ENCODE data around the gene SHISA8.

SHISA8 gene

GRCh38 chr22:41904450-41905410 lies 10.1 kb downstream of the SHISA8 start:
- Histone ChIP-seq H3K27ac (no peak overlapping the region), H3K4me3 (no peak overlapping the region)

DNA sequence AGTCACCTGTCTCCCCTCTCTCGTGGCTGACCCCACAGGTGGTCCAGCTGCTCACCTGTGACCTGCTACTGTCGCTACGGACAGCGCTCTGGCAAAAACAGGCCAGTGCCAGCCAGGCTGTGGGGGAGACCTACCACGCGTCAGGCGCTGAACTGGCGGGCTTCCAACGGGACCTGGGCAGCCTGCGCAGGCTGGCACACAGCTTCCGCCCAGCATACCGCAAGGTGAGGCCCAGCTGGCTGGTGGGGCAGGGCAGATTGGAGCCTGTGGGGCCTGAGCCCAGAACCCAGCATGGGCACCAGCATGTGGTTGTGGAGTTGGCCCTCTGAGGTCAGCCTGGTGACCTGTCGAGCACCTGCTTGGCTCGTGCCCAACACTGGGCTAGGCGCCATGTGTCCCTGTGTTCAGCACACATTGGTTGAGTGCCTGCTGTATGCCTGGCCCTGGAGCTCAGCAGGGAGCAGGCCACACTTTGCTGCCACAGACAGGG lies 11.9 kb downstream of the SHISA8 start:
- H3K27ac ChIP-seq: no peak overlapping the region
- H3K4me3 ChIP-seq: no peak overlapping the region

DNA sequence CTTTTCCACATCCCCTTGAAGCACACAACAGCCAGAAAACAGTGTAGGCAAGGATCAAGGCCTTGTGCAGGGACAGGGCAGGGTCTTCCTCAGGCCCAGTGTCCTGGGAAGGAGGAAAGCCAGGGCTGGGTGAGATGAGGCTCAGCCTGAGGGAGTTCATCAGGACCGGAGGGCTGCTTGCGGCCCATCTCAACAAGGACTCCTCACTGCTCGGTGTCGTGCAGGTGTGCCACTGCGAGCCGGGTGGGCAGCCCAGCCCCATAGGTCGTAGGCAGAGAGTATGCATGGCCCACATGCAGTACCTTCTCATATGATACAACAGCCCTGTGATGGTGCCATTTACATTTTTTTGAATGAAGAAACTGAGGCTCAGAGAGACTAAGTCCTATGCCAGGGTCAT lies 12.9 kb downstream of the SHISA8 start:
- no peak overlapping the region for H3K27ac ChIP-seq
- no peak overlapping the region for H3K4me3 ChIP-seq

GRCh38 chr22:41900652-41901312 lies 14.1 kb downstream of the SHISA8 start:
- Histone ChIP-seq H3K27ac (no peak overlapping the region), H3K4me3 (no peak overlapping the region)

DNA sequence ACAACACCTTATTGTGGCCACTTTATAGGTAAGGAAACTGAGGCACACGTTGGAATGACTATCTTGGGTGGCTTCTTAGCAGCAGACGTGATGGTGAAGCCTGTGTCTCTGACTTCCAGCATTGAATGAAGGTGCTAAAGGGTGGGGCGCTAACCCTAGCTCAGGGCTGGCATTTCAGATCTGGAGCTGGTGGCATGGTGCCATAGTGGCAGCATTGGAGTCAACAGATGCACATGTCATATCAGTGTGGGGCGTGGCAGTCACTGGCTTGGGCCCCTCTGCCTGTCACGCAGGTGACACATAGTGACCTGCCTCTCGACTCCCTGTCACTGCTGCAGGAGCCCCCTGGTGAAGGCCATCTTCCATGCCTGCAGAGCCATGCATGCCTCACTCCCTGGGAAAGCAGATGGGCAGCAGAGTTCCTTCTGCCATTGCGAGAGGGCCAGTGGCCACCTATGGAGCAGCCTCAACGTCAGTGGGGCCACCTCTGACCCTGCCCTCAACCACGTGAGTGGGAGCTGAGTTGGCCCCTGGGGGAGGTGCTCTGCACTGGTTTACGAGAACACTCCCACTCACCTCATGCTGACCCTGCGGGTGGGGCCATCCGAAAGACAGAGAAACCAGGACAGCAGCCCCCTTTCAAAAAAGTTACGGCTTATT lies 14.8 kb downstream of the SHISA8 start:
- H3K4me3 ChIP-seq: no peak overlapping the region
- H3K27ac ChIP-seq: no peak overlapping the region

DNA sequence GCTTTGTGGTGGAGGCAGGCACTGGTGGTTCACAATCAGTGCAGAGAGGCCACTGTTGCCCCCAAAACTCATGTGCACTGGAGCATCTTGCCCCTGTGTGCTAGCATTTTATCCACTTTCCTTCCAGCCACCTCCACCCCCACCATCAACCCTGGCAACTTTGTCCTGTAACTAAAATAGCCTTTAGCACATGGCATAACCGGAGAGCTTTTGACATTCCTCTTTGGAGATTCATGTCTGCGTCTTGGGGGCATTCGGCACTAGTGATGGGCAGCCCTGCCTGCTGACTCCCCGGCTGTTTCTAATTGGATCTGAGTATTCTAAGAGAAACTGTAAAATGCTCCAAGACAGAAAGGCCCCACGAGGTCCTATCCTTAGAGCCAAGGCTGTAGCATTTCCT lies 15.8 kb downstream of the SHISA8 start:
- no peak overlapping the region for H3K27ac ChIP-seq
- H3K4me3 ChIP-seq: no peak overlapping the region

- Histone ChIP-seq H3K4me3 (no peak overlapping the region), H3K27ac (no peak overlapping the region)
Observed at GRCh38 chr22:41898645-41899044, 16.2 kb downstream of the SHISA8 start.

DNA sequence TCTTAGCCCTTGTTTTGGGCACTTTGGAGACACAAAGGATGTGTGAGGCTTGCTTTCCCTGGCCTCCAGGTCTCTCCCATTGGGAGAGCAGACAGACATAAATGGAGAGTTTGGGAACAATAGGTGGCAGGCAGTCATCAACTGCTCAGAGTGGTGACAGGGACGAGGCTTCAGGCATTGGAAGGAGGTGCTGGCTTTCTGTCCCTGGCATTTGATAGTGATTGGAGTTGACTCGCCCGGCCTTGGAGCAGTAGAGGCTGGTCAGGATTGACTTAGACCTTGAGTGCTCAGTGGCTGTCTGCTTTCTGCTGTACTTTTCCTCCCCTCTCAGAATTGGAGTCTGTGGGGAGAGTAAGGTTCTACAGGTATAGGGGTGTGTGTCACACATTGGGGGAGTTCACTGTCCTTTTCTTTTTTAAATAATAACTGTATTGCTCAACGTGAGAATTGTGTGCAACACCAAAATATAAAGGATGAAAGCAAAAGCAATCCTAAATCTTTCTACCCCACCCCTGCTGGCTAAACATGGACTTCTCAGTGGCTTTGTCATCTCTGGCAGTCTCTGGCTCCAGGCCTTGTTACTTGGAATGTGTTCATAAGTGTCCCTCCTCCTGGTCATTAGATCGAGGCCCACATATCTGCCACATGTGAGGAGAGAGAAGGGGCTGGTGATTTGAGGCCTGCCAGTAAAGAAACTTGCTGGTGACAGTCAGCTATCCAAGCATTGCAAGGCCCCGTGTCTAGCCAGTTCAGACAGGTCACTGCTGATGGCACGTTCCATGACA lies 21.1 kb downstream of the SHISA8 start:
- peak overlapping the region in 1 of 21 experiments; percentile 6 for H3K27ac ChIP-seq
- H3K4me3 ChIP-seq: no peak overlapping the region

DNA sequence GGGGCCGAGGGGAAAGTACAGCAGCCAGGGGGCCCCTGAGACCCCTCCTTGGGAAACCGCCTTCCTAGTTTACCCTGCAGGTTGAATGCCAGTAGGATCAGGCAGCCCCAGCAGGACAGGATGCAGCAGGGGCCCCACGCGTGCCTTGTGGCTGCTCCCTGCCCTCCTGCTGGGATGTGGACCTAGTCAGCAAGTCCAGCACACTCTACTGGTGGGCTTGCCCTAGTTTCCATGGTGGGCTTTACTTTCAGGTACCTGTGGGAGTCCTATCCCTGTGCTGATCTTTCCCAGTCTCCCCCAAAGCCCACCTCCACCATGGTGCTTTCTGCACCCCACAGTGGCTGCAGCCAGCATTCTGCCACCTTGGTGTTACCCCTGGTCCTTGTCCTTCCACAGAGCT lies 22.2 kb downstream of the SHISA8 start:
- H3K27ac ChIP-seq: no peak overlapping the region

DNA sequence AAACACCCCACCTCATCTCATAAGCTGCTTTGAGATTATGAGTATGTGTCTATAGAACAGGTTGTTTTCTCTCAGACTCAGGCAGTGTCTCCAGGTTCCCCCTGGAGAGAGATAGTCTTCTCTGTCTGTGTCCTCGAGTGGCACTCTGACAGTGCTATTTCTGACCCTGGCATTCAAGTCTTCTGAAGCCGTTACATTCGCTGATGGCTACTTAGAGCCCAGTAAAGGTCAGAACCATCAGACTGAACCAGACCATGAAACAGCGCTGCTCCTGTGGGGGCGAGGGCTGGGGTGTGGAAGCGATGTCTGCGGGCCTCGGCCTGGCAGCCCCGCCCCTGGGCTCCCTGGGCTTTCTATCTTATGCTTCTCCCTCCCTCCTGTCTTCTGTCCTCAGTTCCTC lies 23.5 kb downstream of the SHISA8 start:
- H3K27ac ChIP-seq: no peak overlapping the region
- no peak overlapping the region for H3K4me3 ChIP-seq

More for the DNA sequence above, 22.2 kb downstream of the SHISA8 start:
- no peak overlapping the region for H3K4me3 ChIP-seq

DNA sequence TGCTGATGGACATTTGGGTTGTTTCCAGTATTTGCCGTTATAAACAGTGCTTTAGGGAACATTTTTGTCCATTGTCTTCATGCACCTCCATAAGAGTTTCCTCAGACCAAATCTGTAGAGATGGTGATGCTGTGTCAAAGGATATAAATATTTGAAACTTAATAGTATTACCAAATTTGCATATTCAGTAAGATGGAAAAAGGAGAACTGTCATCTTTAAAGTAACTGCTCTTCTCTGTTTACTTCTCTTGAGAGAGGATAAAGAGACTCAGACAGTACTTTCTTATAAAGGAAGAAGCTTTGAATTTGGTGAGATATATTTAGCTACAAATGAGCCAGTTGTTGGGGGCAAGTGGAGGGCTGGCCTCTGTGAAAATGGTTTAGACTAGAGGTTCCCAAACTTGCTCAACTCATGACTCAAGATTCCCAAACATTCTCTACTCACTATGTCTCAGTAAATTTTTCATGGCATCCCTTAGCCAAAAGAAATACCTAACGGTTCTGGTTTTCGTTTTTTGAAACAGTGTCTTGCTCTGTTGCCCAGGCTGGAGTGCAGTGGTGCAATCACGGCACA lies 26.2 kb downstream of the SHISA8 start:
- H3K27ac ChIP-seq: no peak overlapping the region
- no peak overlapping the region for H3K4me3 ChIP-seq

DNA sequence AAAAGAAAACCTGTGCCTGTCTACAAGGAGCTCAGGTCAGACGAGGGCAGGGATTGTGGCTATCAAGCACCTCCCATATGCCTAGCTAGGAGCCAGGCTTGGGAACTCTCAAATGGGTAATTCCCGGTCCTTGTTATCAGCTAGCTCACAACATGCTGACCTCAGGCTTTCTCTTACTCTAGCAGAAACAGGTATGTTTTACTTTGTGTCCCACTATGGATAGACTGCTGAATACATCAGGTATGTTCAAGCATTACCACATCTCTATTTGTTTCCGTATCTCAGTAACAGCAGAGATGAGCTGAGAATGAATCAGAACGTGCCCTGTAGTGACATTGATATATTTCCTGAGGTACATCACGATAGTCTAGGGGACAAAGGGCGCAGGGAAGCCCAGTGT lies 29.4 kb downstream of the SHISA8 start:
- Histone ChIP-seq H3K27ac (no peak overlapping the region), H3K4me3 (no peak overlapping the region)

GRCh38 chr22:41885116-41885515 lies 29.8 kb downstream of the SHISA8 start:
- Histone ChIP-seq H3K27ac (no peak overlapping the region), H3K4me3 (no peak overlapping the region)

GRCh38 chr22:41883400-41883799 lies 31.5 kb downstream of the SHISA8 start:
- H3K27ac ChIP-seq: no peak overlapping the region
- H3K4me3 ChIP-seq: no peak overlapping the region

DNA sequence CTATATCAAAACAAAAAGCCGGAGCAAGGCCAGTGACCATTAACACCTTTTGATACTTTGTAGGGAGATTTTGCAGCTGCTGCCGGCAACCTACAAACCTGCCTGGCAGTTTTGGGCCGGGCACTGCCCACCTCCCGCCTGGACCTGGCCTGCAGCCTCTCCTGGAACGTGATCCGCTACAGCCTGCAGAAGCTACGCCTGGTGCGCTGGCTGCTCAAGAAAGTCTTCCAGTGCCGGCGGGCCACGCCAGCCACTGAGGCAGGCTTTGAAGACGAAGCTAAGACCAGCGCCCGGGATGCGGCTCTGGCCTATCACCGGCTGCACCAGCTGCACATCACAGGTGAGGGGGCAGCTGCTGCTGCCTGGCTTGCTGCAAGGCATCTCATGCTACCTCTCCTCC lies 34.2 kb downstream of the SHISA8 start:
- Histone ChIP-seq H3K27ac (no peak overlapping the region), H3K4me3 (no peak overlapping the region)

- Histone ChIP-seq H3K4me3 (no peak overlapping the region), H3K27ac (no peak overlapping the region)
Observed at GRCh38 chr22:41876675-41877074, 38.2 kb downstream of the SHISA8 start.

- Histone ChIP-seq H3K4me3 (no peak overlapping the region), H3K27ac (no peak overlapping the region)
Observed at GRCh38 chr22:41876275-41876674, 38.6 kb downstream of the SHISA8 start.

DNA sequence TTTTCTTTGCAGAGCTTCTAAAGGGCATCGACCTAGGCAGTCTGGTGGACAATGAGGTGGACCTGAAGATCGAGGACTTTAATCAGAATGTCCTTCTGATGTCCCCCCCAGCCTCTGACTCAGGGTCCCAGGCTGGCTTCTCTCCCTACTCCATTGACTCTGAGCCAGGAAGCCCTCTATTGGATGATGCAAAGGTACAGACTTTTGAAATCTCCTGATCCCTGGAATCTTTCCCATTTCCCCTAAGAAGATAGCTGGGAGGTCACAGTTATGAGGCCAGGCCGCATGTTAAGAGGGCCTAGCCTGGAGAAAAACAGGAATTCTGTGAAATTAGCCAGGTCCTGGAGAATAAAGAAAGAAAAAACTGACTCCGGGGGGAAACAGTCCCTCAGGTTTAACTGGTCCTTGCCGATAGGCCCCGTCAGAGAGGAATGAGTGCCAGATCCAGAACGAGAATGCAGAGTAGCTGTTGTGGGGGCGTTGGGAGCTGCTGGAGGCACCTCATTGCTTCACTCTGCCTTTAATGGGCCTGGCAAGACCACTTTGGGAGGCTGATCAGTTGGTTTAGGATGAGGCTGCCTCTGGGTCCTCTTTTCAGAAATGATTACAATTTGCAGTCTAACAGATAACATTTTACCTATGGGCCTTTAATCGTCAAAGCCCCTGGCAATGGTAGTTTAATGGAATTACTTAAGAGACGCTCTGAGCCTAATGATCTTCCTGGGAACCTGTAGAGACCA lies 39.2 kb downstream of the SHISA8 start:
- Histone ChIP-seq H3K4me3 (no peak overlapping the region), H3K27ac (no peak overlapping the region)

- Histone ChIP-seq H3K4me3 (no peak overlapping the region), H3K27ac (no peak overlapping the region)
Observed at GRCh38 chr22:41874090-41874489, 40.8 kb downstream of the SHISA8 start.
